Ishikawa (cell line): ENCODE measurements around the gene CMYA5.

Source experiments
- CEBPB ChIP-seq: IDR thresholded peaks from 2 replicates; pipeline ENCODE4 v1.6.1; 2012
- CREB1 ChIP-seq: IDR thresholded peaks from 2 replicates; pipeline ENCODE4 v1.6.1; 2012; ENCODE audit warnings: low read depth
- EGR1 ChIP-seq: IDR thresholded peaks from 2 replicates; pipeline ENCODE4 v1.6.1; 2012
- EP300 ChIP-seq: IDR thresholded peaks from 2 replicates; pipeline ENCODE4 v1.6.1; 2012; ENCODE audit warnings: borderline replicate concordance
- FOXM1 ChIP-seq: IDR thresholded peaks from 2 replicates; pipeline ENCODE4 v1.6.1; 2012; ENCODE audit warnings: low read depth, borderline replicate concordance
- NFIC ChIP-seq: IDR thresholded peaks from 2 replicates; pipeline ENCODE4 v1.6.1; 2012
- RAD21 ChIP-seq: IDR thresholded peaks from 2 replicates; pipeline ENCODE4 v1.6.1; 2012; ENCODE audit warnings: low read depth
- TAF1 ChIP-seq: IDR thresholded peaks from 2 replicates; pipeline ENCODE4 v1.6.1; 2012; ENCODE audit warnings: low read depth, mild to moderate bottlenecking
- TCF12 ChIP-seq: IDR thresholded peaks from 2 replicates; pipeline ENCODE4 v1.6.1; 2012; ENCODE audit warnings: low read depth
- TEAD4 ChIP-seq: IDR thresholded peaks from 2 replicates; pipeline ENCODE4 v1.6.1; 2012
- YY1 ChIP-seq: IDR thresholded peaks from 2 replicates; pipeline ENCODE4 v1.6.1; 2012; ENCODE audit warnings: low read depth
- ZBTB7A ChIP-seq: IDR thresholded peaks from 2 replicates; pipeline ENCODE4 v1.6.1; 2012; ENCODE audit warnings: low read depth
- TF ChIP-seq, protein P1 (sequence below): IDR thresholded peaks from 2 replicates; pipeline ENCODE4 v1.6.1; 2012; ENCODE audit warnings: low read depth, mild to moderate bottlenecking
- TF ChIP-seq, protein P2 (sequence below): IDR thresholded peaks from 2 replicates; pipeline ENCODE4 v1.6.1; 2012
- TF ChIP-seq, protein P3 (sequence below): IDR thresholded peaks from 2 replicates; pipeline ENCODE4 v1.6.1; 2012

Gene CMYA5

DNA sequence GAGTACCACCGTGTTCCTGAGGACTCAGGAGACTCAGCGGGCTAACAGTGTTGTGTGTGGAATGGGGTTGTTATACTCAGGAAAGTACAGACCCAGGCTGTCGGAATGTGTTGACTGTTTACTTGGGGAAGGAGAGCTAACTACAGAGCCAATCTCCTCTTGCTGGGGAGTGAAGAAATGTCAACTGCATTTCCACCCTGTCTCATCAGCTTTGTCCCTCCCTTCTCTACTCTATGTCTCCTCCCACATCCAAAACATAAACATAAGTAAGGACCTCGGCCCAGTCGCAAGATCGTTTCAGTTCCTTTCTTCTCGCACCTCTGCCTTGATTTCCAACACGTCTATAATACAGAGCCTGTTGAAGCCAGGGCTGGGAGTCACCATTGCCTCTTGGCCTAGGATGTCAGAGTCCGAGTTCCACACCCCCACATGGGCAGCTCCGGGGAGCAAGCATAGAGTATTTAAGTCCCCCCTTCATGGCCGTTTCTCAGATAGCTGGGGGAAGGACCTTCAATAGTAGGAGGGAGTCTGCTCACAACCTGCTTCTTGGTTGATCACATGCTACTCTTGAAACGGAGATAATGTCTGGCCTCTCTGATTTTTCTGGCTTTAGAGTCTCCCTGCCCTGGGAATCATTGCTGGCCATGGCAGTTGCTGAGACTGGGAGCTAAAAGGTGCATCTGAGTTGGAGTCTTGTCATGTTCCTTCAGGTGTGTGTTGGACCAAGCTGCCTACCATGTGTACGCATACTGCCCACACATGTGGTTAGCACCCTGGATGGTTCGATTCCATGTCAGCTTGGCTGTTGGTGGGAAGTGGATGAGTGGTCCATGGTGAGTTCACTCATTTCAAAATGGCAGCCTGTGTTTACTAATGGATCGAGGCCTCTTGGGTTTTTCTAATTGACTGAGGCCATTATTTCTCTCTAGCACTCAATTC lies 154.1 kb downstream of the CMYA5 start:
- TF ChIP-seq FOXM1 (no peak), YY1 (no peak), EP300 (no peak), CREB1 (no peak), TEAD4 (no peak)
- TF ChIP-seq, protein P1, sequence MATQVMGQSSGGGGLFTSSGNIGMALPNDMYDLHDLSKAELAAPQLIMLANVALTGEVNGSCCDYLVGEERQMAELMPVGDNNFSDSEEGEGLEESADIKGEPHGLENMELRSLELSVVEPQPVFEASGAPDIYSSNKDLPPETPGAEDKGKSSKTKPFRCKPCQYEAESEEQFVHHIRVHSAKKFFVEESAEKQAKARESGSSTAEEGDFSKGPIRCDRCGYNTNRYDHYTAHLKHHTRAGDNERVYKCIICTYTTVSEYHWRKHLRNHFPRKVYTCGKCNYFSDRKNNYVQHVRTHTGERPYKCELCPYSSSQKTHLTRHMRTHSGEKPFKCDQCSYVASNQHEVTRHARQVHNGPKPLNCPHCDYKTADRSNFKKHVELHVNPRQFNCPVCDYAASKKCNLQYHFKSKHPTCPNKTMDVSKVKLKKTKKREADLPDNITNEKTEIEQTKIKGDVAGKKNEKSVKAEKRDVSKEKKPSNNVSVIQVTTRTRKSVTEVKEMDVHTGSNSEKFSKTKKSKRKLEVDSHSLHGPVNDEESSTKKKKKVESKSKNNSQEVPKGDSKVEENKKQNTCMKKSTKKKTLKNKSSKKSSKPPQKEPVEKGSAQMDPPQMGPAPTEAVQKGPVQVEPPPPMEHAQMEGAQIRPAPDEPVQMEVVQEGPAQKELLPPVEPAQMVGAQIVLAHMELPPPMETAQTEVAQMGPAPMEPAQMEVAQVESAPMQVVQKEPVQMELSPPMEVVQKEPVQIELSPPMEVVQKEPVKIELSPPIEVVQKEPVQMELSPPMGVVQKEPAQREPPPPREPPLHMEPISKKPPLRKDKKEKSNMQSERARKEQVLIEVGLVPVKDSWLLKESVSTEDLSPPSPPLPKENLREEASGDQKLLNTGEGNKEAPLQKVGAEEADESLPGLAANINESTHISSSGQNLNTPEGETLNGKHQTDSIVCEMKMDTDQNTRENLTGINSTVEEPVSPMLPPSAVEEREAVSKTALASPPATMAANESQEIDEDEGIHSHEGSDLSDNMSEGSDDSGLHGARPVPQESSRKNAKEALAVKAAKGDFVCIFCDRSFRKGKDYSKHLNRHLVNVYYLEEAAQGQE = no peak

DNA sequence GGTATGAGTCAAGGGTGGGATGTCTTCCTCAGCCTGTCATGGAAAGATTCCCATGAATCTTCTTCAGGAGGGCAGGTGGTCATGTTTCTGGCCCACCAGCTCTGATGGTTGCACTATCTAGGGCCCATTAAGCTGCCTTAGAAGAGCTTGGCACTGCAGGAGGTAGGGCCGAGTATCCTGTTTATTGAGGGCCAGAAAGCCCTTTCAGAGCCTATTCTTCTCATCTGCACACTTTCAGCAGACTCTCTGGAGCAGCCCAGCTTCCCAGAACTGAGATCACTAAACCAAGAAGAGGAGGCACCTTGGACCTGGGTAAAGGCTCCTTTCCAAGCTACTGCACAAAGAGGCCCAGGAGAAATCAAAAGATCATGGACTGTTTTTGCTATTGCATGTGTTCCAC lies 154.9 kb downstream of the CMYA5 start:
- no peak for TF ChIP-seq TCF12
- TF ChIP-seq YY1 = no peak
- no peak for TF ChIP-seq CREB1
- TF ChIP-seq, protein P2, sequence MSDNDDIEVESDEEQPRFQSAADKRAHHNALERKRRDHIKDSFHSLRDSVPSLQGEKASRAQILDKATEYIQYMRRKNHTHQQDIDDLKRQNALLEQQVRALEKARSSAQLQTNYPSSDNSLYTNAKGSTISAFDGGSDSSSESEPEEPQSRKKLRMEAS = no peak
- no peak for TF ChIP-seq FOXM1
- no peak for TF ChIP-seq CEBPB
- TF ChIP-seq RAD21 = no peak

DNA sequence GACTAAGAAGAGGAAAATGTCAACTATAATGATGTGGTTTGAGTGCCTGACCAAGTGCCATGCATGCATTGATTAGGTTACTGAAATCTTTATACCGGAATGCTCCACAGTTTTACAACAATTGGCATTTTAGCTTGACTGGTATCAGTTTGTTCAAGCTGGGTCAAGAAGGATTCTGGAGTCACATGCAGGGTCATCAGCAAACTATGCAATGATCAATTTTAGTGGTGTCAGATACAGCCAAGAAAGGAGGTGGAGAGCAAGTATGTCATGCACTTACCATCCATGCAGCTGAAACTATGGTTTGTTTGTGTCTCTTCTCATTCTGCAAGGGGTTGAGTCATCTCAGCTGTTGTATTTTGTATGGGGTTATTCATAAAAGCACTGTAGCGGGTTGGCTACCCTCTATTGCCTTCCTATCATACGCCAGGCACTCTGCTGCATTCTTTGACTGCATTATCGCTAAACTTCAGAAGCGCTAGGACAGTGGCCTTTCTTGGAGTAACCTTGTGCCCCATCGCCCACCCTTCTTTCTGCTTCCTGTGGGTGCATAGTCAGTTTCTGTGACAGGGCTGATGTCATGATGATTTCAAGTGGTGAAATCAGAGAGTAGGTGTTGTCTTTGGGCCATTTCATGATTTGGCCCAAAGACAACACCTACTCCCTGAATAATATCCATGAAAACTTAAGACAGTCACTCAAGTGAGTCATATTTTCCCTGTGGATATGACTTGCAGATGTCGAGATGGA lies 156.0 kb downstream of the CMYA5 start:
- no peak for TF ChIP-seq TCF12
- TF ChIP-seq, protein P3, sequence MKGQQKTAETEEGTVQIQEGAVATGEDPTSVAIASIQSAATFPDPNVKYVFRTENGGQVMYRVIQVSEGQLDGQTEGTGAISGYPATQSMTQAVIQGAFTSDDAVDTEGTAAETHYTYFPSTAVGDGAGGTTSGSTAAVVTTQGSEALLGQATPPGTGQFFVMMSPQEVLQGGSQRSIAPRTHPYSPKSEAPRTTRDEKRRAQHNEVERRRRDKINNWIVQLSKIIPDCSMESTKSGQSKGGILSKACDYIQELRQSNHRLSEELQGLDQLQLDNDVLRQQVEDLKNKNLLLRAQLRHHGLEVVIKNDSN = no peak
- TF ChIP-seq FOXM1 = no peak
- TF ChIP-seq YY1 = no peak
- TF ChIP-seq, protein P1 = no peak
- TF ChIP-seq EP300 = no peak
- no peak for TF ChIP-seq TAF1
- no peak for TF ChIP-seq CEBPB
- no peak for TF ChIP-seq NFIC
- TF ChIP-seq CREB1 = no peak
- TF ChIP-seq ZBTB7A = no peak
- TF ChIP-seq EGR1 = no peak
- TF ChIP-seq, protein P2 = no peak
- TF ChIP-seq RAD21 = no peak
- no peak for TF ChIP-seq TEAD4

DNA sequence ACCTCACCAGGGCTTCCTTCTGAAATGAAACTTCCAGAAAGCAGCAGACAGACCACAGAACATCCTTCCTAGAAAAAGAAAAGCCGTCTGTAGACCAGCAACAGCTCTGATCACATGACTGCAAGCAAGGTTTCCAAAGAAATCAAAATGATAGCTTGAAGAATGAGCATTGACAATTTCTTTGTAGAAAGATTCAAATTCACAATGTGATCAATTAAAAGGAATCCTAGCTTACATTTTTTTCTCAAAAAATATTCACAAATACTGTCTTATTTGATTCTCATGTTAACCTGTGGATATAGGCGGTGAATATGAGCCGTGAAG lies 156.5 kb downstream of the CMYA5 start:
- TF ChIP-seq, protein P3 = no peak
- no peak for TF ChIP-seq RAD21
- no peak for TF ChIP-seq EGR1
- TF ChIP-seq FOXM1 = no peak

DNA sequence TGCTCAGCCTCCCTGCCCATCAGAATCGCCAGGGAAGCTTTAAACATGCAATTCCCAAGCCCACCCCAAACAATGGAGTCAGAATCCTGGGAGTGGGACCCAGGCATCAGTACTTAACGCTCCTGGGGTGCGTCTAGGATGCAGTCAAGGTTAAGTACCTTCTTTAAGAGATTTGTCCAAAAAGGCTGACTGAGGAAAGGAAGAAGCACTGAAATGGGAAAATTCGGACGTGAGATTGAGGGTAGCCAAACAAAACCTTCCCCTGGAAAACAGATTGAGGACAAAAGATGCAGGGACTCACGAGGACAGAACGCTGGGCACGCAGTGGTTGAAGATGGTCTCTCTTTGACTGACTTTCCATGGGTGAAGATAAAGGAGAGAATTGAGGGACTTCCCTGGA lies 157.9 kb downstream of the CMYA5 start:
- TF ChIP-seq EP300 = no peak
- TF ChIP-seq TAF1 = no peak
- TF ChIP-seq NFIC = no peak
- TF ChIP-seq, protein P3 = no peak
- no peak for TF ChIP-seq CEBPB
- no peak for TF ChIP-seq ZBTB7A
- no peak for TF ChIP-seq TCF12
- TF ChIP-seq, protein P1 = no peak
- TF ChIP-seq RAD21 = no peak
- TF ChIP-seq, protein P2 = no peak
- no peak for TF ChIP-seq FOXM1
- no peak for TF ChIP-seq TEAD4
- no peak for TF ChIP-seq CREB1
- TF ChIP-seq EGR1 = no peak
- no peak for TF ChIP-seq YY1
